HAP-1 (cell line): ENCODE data around the gene MYH16.
"Not testable (repeated sequence)": the region's sequence is repeated elsewhere in the genome, so short reads cannot be mapped to it uniquely, and the experiment has no call there.

Experiments
- DNase-seq, 2 experiments: peaks; one replicate each; pipeline ENCODE4 v3.0.0-alpha.2; 2016 to 2020; ENCODE audit warnings: low spot score in 2 of 2
- H3K27me3 ChIP-seq: fragments of 250-450 bp; sonication (Bioruptor Pico); 2 replicates; pipeline ENCODE4 v1.5.1; 2020; ENCODE audit warnings: low read depth, mild to moderate bottlenecking, moderate library complexity
- H3K36me3 ChIP-seq: fragments of 250-450 bp; sonication (Bioruptor Pico); replicated peaks from 2 replicates; pipeline ENCODE4 v1.5.1; 2020; ENCODE audit warnings: mild to moderate bottlenecking
- H3K4me1 ChIP-seq: fragments of 250-450 bp; sonication (Bioruptor Pico); 2 replicates; pipeline ENCODE4 v1.5.1; 2020; ENCODE audit warnings: mild to moderate bottlenecking
- H3K4me3 ChIP-seq: fragments of 250-450 bp; sonication (Bioruptor Pico); 2 replicates; pipeline ENCODE4 v1.5.1; 2020; ENCODE audit warnings: mild to moderate bottlenecking, moderate library complexity
- H3K9me3 ChIP-seq: fragments of 250-450 bp; sonication (Bioruptor Pico); 2 replicates; pipeline ENCODE4 v1.5.1; 2020; ENCODE audit warnings: mild to moderate bottlenecking, moderate library complexity
- in situ Hi-C: fragments of 300-500 bp; cut with MboI; formaldehyde crosslinking; loops from 3 replicates; pipeline ENCODE4 v1.14.3; 2020; ENCODE audit warnings: low sequenced_read_pairs, inconsistent platforms, mixed read lengths

MYH16 gene

DNA sequence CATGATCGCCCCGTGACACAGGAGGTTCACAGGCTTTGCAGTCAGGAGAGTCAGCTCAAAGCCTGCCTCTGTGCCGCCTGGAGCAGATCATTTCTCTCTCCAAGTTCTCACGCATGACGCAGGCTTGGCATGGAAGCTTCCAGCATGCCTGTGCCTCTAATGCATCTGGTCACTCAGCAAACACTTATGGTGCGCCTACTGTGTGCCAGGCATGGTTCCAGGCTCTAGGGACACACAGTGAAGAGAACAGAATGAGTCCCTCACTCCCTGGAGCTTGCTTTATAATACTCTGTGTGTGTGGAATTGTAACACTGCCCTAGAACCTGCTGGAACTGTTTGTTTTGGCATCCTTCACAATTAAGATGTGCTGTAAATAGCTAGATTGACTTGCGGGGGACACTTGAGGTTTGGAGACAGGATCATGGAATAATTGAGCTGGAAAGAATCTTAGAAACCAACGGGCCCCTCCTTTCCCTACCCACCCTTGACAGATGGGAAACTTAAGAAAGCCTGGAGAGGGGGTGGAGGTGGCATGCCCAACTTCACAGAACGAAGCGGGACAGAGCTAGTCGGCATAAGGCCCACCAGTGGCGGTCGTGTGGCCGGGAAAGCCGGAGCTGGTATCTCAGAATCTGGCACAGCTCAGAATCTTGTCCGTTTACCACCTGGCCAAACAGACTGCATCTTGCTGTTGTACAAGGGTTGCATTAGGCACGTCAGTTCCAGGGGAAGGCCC, 4.6 kb upstream of the MYH16 start:
- no peaks in the 10 kb centered on the region for H3K36me3 ChIP-seq
- no peak for DNase-seq
- H3K4me3 ChIP-seq: no peak overlapping the region
- in situ Hi-C loops: no loop called here
- H3K4me1 ChIP-seq: no peaks in the 10 kb centered on the region
- H3K9me3 ChIP-seq: no peaks in the 10 kb centered on the region
- no peaks in the 10 kb centered on the region for H3K27me3 ChIP-seq

DNA sequence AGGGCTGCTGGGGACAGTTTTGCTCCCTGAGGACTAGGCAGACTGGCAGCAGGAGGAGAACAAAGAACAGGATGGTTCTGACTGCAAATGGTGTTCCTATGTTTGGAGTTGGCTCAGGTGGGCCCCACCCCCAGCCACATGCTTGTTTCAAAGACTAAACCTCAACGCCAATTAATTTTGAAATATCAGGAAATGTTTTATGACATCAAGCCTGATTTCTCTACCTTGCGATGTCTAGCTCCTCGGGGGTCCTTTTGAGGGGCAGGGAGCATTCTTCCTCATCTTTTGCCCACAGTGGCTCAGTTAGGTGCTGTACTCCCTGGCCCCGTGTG, 4.1 kb upstream of the MYH16 start:
- H3K4me1 ChIP-seq: no peaks in the 10 kb centered on the region
- no peak for DNase-seq
- H3K4me3 ChIP-seq: no peak overlapping the region
- H3K9me3 ChIP-seq: no peaks in the 10 kb centered on the region
- no peaks in the 10 kb centered on the region for H3K27me3 ChIP-seq
- in situ Hi-C loops: no loop called here
- H3K36me3 ChIP-seq: no peaks in the 10 kb centered on the region

DNA sequence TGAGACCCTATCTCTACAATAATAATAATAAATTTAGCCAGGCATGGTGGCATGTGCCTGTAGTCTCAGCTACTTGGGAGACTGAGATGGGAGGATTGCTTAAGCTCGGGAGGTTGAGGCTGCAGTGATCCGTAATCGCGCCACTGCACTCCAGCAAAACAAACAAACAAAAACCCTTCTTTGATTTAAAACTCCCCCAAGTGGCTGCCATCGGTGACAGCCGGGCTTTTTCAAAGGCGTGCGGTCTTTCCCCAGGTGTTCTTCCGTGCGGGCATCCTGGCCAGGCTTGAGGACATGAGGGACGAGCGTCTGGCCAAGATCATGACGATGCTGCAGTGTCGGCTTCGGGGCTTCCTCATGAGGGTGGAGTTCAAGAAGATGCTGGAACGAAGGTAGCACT, 1.9 kb upstream of the MYH16 start:
- H3K4me1 ChIP-seq: no peaks in the 10 kb centered on the region
- no peaks in the 10 kb centered on the region for H3K36me3 ChIP-seq
- no peak overlapping the region for H3K4me3 ChIP-seq
- DNase-seq: no peak
- H3K27me3 ChIP-seq: no peaks in the 10 kb centered on the region
- no peaks in the 10 kb centered on the region for H3K9me3 ChIP-seq
- in situ Hi-C loops: no loop called here

DNA sequence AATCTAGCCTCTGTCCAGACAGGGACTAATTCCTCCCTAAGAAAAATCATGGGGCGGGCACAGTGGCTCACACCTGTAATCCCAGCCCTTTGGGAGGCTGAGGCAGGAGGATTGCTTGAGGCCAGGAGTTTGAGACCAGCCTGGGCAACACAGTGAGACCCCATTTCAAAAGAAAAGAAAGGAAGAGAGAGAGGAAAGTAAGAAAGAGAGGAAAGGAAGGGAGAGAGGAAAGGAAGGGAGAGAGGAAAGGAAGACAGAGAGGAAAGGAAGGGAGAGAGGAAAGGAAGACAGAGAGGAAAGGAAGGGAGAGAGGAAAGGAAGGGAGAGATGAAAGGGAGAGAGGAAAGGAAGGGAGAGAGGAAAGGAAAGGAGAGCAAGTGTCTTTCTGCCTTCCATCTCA, 922 bp downstream of the MYH16 start:
- H3K4me1 ChIP-seq, in situ Hi-C loops: not testable (repeated sequence)

DNA sequence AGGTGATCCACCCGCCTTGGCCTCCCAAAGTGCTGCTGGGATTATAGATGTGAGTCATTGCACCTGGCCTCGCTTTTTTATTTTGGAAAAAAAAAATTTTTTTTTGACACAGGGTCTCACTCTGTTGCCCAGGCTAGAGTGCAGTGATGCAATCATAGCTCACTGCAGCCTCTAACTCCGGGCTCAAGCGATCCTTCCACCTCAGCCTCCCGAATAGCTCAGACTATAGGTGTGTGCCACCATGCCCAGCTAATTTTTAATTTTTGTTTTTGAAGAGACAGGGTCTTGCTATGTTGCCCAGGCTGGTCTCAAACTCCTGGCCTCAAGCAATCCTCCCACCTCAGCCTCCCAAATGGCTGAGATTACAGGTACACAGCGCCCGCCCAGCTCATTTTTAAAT, 2.3 kb downstream of the MYH16 start:
- in situ Hi-C loops, H3K4me3 ChIP-seq, H3K36me3 ChIP-seq, H3K27me3 ChIP-seq, H3K4me1 ChIP-seq, DNase-seq, H3K9me3 ChIP-seq: not testable (repeated sequence)

More for the DNA sequence above, 922 bp downstream of the MYH16 start:
- H3K27me3 ChIP-seq, DNase-seq, H3K9me3 ChIP-seq, H3K4me3 ChIP-seq, H3K36me3 ChIP-seq: not testable (repeated sequence)

DNA sequence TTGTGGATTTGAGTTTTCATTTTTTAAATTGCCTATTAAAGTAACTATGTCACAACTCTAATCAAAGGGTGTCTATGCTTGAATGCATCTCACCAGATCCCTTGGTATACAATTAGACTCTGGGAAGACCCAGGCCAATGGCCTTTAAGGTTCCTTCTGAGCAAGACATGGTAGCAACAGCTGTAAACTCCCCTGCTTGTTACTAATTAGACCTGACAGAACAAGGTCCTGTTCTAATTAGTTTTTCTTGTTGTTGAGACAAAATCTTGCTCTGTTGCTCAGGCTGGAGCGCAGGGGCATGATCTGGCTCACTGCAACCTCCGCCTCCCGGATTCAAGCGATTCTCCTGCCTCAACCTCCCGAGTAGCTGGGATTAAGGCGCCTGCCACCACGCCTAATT, 2.9 kb downstream of the MYH16 start:
- H3K4me1 ChIP-seq: no peaks in the 10 kb centered on the region
- H3K36me3 ChIP-seq: no peaks in the 10 kb centered on the region
- H3K4me3 ChIP-seq: no peak overlapping the region
- no peak for DNase-seq
- in situ Hi-C loops: no loop called here
- no peaks in the 10 kb centered on the region for H3K9me3 ChIP-seq
- H3K27me3 ChIP-seq: no peaks in the 10 kb centered on the region

DNA sequence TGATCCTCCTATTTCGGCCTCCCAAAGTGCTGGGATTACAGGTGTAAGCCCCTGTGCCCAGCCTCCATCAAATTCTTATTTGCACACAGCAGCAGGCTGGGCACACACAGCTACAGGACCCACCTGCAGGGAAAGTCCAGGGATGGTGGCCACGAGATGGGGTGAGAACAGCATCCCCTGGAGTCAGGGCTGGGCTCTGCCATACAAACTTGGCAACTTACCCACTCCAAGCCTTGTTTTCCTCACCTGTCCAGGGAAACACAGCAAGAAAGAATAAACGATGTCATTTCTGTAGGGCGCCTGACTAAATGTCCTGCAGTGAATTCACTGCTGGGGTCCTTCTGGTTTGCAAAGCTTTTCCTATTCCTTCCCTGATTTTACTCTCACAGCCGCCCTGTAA, 5.5 kb downstream of the MYH16 start:
- H3K4me3 ChIP-seq: no peak overlapping the region
- H3K36me3 ChIP-seq: no peaks in the 10 kb centered on the region
- no peak for DNase-seq
- no peaks in the 10 kb centered on the region for H3K9me3 ChIP-seq
- no peaks in the 10 kb centered on the region for H3K4me1 ChIP-seq
- H3K27me3 ChIP-seq: no peaks in the 10 kb centered on the region
- in situ Hi-C loops: no loop called here

DNA sequence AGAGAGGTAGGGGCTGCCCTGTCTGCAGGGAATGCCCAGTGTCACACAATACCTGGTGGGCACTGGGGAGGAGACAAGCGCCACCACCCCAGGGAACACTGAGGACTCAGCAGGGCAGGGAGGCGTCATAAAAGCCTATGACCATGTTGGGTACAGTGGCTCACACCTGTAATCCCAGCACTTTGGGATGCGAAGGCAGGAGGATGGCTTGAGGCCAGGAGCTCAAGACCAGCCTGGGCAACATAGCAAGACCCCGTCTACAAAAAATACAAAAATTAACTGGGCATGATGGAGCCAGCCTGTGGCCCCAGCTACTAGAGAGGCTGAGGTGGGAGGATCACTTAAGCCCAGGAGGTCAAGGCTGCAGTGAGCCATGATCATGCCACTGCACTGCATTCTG, 11.5 kb downstream of the MYH16 start:
- in situ Hi-C loops, DNase-seq, H3K4me1 ChIP-seq, H3K4me3 ChIP-seq, H3K9me3 ChIP-seq, H3K36me3 ChIP-seq, H3K27me3 ChIP-seq: not testable (repeated sequence)

DNA sequence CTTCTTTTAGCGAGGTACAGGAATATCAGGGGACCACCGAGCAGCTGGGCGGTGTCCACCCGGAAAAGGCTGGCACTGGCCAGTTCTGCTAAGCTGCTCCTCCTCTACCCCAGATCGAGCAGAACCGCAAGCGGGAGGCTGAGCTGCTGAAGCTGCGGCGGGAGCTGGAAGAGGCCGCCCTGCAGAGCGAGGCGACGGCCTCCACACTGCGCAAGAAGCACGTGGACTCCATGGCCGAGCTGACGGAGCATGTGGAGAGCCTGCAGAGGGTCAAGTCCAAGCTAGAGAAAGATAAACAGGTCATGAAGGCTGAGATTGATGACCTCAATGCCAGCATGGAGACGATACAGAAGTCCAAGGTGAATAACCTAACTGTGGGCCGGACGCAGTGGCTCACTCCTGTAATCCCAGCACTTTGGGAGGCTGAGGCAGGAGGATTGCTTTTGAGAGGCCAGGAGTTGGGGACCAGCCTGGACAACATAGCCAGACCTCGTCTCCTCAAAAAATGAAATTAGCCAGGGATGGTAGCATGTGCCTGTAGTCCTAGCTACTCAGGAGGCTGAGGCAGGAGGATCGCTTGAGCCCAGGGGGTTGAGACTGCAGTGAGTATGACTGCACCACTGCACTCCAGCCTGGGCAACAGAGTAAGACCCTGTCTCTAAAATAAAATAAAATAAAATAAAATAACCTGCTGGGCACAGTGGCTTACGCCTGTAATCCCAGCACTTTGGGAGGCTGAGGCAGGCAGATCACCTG, 15.3 kb downstream of the MYH16 start:
- in situ Hi-C loops: no loop called here
- no peak for DNase-seq
- no peaks in the 10 kb centered on the region for H3K4me1 ChIP-seq
- H3K27me3 ChIP-seq: no peaks in the 10 kb centered on the region
- H3K36me3 ChIP-seq: no peaks in the 10 kb centered on the region
- H3K4me3 ChIP-seq: no peak overlapping the region
- no peaks in the 10 kb centered on the region for H3K9me3 ChIP-seq

DNA sequence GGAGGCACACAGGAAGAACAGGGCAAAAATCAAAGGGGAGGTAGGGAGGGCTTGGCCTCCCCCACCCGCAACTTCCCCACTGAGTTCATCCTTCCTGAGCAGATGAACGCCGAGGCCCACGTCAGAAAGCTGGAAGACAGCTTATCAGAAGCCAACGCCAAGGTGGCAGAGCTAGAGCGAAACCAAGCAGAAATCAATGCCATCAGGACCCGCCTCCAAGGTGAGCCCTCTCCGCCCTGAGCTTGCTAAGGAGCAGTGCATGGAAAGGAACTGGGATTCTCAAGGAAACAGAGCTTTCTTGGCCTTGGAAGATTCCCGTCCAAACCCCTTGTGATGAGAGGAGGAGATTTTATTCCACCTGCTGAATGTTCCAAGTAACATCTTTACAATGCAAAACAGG, 16.5 kb downstream of the MYH16 start:
- DNase-seq: no peak
- Histone ChIP-seq H3K4me3 (no peak overlapping the region), H3K36me3 (no peaks in the 10 kb centered on the region), H3K4me1 (no peaks in the 10 kb centered on the region), H3K27me3 (no peaks in the 10 kb centered on the region), H3K9me3 (no peaks in the 10 kb centered on the region)
- in situ Hi-C loops: no loop called here

DNA sequence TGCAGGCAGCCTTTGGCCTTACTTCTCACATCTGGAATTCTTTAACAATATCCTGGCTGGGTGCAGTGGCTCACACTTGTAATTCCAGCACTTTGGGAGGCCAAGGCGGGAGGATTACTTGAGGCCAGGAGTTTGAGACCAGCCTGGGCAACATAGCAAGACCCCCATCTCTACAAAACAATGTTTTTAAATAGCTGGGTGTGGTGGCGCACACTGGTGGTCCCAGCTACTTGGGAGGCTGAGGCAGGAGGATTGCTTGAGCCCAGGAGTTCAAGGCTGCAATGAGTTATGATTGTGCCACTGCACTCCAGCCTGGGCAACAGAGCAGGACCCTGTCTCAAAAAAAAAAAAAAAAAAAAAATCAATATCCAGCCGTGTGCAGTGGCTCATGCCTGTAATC, 17.5 kb downstream of the MYH16 start:
- H3K36me3 ChIP-seq, H3K9me3 ChIP-seq, H3K4me1 ChIP-seq, H3K27me3 ChIP-seq, in situ Hi-C loops, H3K4me3 ChIP-seq, DNase-seq: not testable (repeated sequence)

DNA sequence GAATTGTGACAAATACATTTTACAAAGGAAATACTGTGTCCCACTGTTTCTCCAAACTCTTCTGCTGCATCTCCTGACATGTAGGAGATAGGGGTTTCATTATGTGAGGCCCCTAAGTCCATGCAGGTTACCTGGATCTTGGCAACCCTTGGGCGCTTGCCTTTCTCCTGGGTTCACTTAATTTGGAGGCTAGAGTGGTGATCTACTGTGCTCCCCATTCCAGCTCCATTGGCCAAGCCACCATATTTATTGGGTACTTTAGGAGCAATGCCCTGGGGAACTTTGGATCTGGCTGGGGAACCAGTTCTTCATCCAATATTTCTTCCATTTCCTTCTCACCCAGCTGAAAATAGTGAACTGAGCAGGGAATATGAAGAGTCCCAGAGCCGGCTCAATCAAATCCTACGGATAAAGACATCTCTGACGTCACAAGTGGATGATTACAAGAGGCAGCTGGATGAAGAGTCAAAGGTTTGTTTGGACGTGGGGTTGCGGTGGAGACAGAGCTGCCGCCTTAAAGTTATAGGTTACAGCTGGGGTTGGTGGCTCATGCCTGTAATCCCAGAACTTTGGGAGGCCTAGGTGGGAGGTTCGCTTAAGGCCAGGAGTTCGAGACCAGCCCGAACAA, 18.5 kb downstream of the MYH16 start:
- in situ Hi-C loops: no loop called here
- no peaks in the 10 kb centered on the region for H3K4me1 ChIP-seq

DNA sequence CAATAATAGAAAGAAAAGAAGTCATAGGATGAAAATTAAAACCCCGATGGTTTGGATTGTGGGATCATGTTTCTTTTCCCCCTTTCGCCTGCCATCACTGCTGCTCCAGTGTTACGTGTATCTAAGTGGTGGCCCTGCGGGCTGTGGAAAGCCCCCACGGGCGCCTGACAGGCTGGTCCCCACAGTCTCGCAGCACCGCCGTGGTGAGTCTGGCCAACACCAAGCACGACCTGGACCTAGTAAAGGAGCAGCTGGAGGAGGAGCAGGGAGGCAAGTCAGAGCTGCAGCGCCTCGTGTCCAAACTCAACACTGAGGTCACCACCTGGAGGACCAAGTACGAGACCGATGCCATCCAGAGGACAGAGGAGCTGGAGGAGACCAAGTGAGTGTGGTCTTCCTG, 19.5 kb downstream of the MYH16 start:
- in situ Hi-C loops: no loop called here
- DNase-seq: no peak
- no peaks in the 10 kb centered on the region for H3K36me3 ChIP-seq
- no peaks in the 10 kb centered on the region for H3K4me1 ChIP-seq
- no peaks in the 10 kb centered on the region for H3K9me3 ChIP-seq
- no peak overlapping the region for H3K4me3 ChIP-seq
- H3K27me3 ChIP-seq: no peaks in the 10 kb centered on the region

More for the DNA sequence above, 18.5 kb downstream of the MYH16 start:
- Histone ChIP-seq H3K36me3 (no peaks in the 10 kb centered on the region), H3K27me3 (no peaks in the 10 kb centered on the region), H3K4me3 (no peak overlapping the region), H3K9me3 (no peaks in the 10 kb centered on the region)
- DNase-seq: no peak

DNA sequence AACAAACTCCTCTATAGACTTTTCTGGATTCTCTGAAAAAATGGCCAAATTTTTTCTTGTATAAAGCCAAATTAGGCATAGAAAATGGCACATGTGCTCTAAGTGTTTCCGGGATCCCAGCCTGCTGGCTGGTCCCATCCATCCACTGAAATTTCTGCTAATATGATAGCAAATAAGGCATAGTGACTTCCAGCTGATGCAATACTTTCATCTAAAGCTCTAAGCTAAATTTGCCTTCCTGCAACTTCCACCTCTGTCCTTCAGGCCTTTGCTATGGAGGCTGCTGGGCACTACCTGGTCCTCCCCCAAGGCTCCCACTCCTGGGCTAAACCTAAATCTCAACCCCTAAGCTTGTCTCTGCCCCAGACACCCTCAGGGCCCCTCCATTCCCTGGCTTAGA, 20.5 kb downstream of the MYH16 start:
- Histone ChIP-seq H3K27me3 (no peaks in the 10 kb centered on the region), H3K9me3 (no peaks in the 10 kb centered on the region), H3K4me3 (no peak overlapping the region), H3K36me3 (no peaks in the 10 kb centered on the region), H3K4me1 (no peaks in the 10 kb centered on the region)
- DNase-seq: no peak
- in situ Hi-C loops: no loop called here
